Ramos (cell line): Measurements from ENCODE around the gene DPP7.
"Not testable (repeated sequence)": the region's sequence is repeated elsewhere in the genome, so short reads cannot be mapped to it uniquely, and the experiment has no call there.

Source experiments
- in situ Hi-C: fragments of 300-500 bp; cut with MboI; formaldehyde crosslinking; loops from one replicate; pipeline ENCODE4 v1.14.3; 2022; ENCODE audit warnings: low sequenced_read_pairs; ENCODE audit not compliant: unreplicated experiment

The DPP7 gene

GRCh38 chr9:137134191-137134590 is 19.7 kb upstream of the DPP7 start:
- in situ Hi-C loops, result no loop called here

GRCh38 chr9:137130176-137130755 is 15.7 kb upstream of the DPP7 start:
- in situ Hi-C loops, result no loop called here

- in situ Hi-C loops, result no loop called here
Measured at GRCh38 chr9:137129456-137130175, 15.1 kb upstream of the DPP7 start.

- in situ Hi-C loops, result no loop called here
Measured at GRCh38 chr9:137128862-137129455, 14.4 kb upstream of the DPP7 start.

- in situ Hi-C loops, result no loop called here
Measured at GRCh38 chr9:137128158-137128861, 13.8 kb upstream of the DPP7 start.

GRCh38 chr9:137127301-137128157 is 13.0 kb upstream of the DPP7 start:
- in situ Hi-C loops, result no loop called here

GRCh38 chr9:137126786-137127185 is 12.3 kb upstream of the DPP7 start:
- in situ Hi-C loops, result no loop called here

GRCh38 chr9:137123952-137124462 is 9.5 kb upstream of the DPP7 start:
- in situ Hi-C loops, result loop anchor here (5.0 kb wide), 1 partner anchor 103 kb away; the partner anchor contains the start of genes CYSRT1 and RNF224

GRCh38 chr9:137123468-137123837 is 8.9 kb upstream of the DPP7 start:
- in situ Hi-C loops, result loop anchor here (5.0 kb wide), 1 partner anchor 104 kb away; the partner anchor contains the start of genes CYSRT1 and RNF224

GRCh38 chr9:137122796-137123467 is 8.4 kb upstream of the DPP7 start:
- in situ Hi-C loops, result loop anchor here (5.0 kb wide), 1 partner anchor 104 kb away; the partner anchor contains the start of genes CYSRT1 and RNF224

- in situ Hi-C loops, result loop anchor here (5.0 kb wide), 1 partner anchor 105 kb away; the partner anchor contains the start of genes CYSRT1 and RNF224
Measured at GRCh38 chr9:137121927-137122795, 7.6 kb upstream of the DPP7 start.

GRCh38 chr9:137118092-137118603 is 3.6 kb upstream of the DPP7 start:
- in situ Hi-C loops, result not testable (repeated sequence)

GRCh38 chr9:137117269-137117731 is 2.8 kb upstream of the DPP7 start:
- in situ Hi-C loops, result no loop called here

- in situ Hi-C loops, result no loop called here
Measured at GRCh38 chr9:137116728-137117127, 2.2 kb upstream of the DPP7 start.

GRCh38 chr9:137116027-137116507 is 1.5 kb upstream of the DPP7 start:
- in situ Hi-C loops, result no loop called here

- in situ Hi-C loops, result no loop called here
Measured at GRCh38 chr9:137115394-137116026, 977 bp upstream of the DPP7 start.

GRCh38 chr9:137114220-137114612 is 317 bp downstream of the DPP7 start:
- in situ Hi-C loops, result no loop called here
